ENCODE measurements around the gene NUCB1. TPM values are rescaled to one million over a fixed set of nuclear protein-coding genes. Genes with fewer than 3 reads are reported as not detected.

Gene NUCB1
- total and polyA plus RNA-seq, 9 of the 15 experiments (the other 6 are each of a cell fraction or from before 2014, with no cell fraction given), result 3.1 to 153 (median 71.7) TPM

GRCh38 chr19:48962849-48963165, 62.7 kb downstream of the NUCB1 start:
- BruUV-seq (replicated peaks), result no TSS peak
- DNase-seq (ENCODE audit: extremely low read depth in 1 of 4, low spot score in 3 of 4) (peak; percentile 67 to 75 (median 70)), ATAC-seq (no peak), FAIRE-seq (no peak)
- POLR2A ChIA-PET, result interaction anchor here (0.6 to 2.0 kb wide), 10 partner anchors 12 to 118 kb away, joined by 3 to 43 read pairs (median 4); partner anchors contain the start of genes NUCB1 and PPP1R15A
- H3K4me3 ChIP-seq, result peak overlapping the region; percentile 45
- H3K27ac ChIP-seq (ENCODE audit: extremely low read depth, low read depth, low read length), result peak overlapping the region; percentile 99
- no peaks in the 10 kb centered on the region for H3K9me3 ChIP-seq (replicated peaks; ENCODE audit: control insufficient read depth, insufficient read depth, low read depth, low read length)
- peak overlapping the region; percentile 93 to 95 for H3K9ac ChIP-seq (ENCODE audit: insufficient read depth in 1 of 2, low read depth in 2 of 2, low read length in 2 of 2)
- peak overlapping the region; percentile 89 for H3K4me2 ChIP-seq (ENCODE audit: insufficient read depth, low read length)
- H2AFZ ChIP-seq (ENCODE audit: low read depth, low read length), result no peak overlapping the region
- H3K4me1 ChIP-seq (replicated peaks in 1 of 2; ENCODE audit: control insufficient read depth in 2 of 2, insufficient read depth in 2 of 2, low read length in 2 of 2), result peaks cover 27 to 47% of the 10 kb centered on the region in 2 experiments
- peaks cover 56% of the 10 kb centered on the region for H3K79me2 ChIP-seq (ENCODE audit: control insufficient read depth, insufficient read depth, low read length)
- peaks cover 31% of the 10 kb centered on the region for H3K36me3 ChIP-seq (ENCODE audit: control insufficient read depth, insufficient read depth, low read length)
- no peaks in the 10 kb centered on the region for H3K9me1 ChIP-seq (ENCODE audit: control insufficient read depth, insufficient read depth, low read length)
- TF ChIP-seq CBX3 (IDR thresholded peaks at IDR 0.05; ENCODE audit: borderline replicate concordance in 1 of 2, low read length in 2 of 2), result no peak
- TF ChIP-seq PKNOX1 (IDR thresholded peaks at IDR 0.05), result peak; percentile 65; the same call in 1 of the 2 replicates
- TF ChIP-seq BRF2 (IDR thresholded peaks at IDR 0.05; ENCODE audit: borderline replicate concordance, insufficient read depth, insufficient read length), result no peak
- no peak for TF ChIP-seq MED1 (CRISPR knock-in tag; IDR thresholded peaks at IDR 0.05; ENCODE audit: borderline replicate concordance)
- TF ChIP-seq JUND (IDR thresholded peaks at IDR 0.05; ENCODE audit: borderline replicate concordance, low read depth, low read length), result no peak
- TF ChIP-seq JUND (tag; IDR thresholded peaks at IDR 0.05; ENCODE audit: borderline replicate concordance, low read depth, low read length), result no peak
- no peak for TF ChIP-seq IRF2 (CRISPR knock-in tag; IDR thresholded peaks at IDR 0.05)
- 0 out of 2 replicates have a peak, but pooled peaks have one; percentile 16 for TF ChIP-seq EGR1 (conservative IDR thresholded peaks at IDR 0.05)
- no peak for TF ChIP-seq MBD2 (IDR thresholded peaks at IDR 0.05; ENCODE audit: borderline replicate concordance, low read depth)
- intact Hi-C loops (cut with micrococcal nuclease), result no loop called here
- H4K20me1 ChIP-seq (replicated peaks; ENCODE audit: control insufficient read depth, insufficient read depth, low read length), result peaks cover 17% of the 10 kb centered on the region
- in situ Hi-C loops (cut with MboI), result loop anchor here (10.0 kb wide), 1 partner anchor 88 kb away; the partner anchor contains the start of gene PPP1R15A
- WGBS (ENCODE audit: insufficient coverage, low coverage, missing lambda C conversion rate), result no CpG with 5 or more reads among the region's 7 CpGs
- CTCF ChIA-PET (ENCODE audit: low intra/inter-chr PET ratio), result no interaction called here
- H3K27me3 ChIP-seq (ENCODE audit: control insufficient read depth in 2 of 2, insufficient read depth in 2 of 2, low read length in 2 of 2), result no peaks in the 10 kb centered on the region
